SK-N-SH (cell line): ENCODE results near the gene F8. TPM values are rescaled to one million over a fixed set of nuclear protein-coding genes. Genes with fewer than 3 reads are reported as not detected.
"Not testable (repeated sequence)": the region's sequence is repeated elsewhere in the genome, so short reads cannot be mapped to it uniquely, and the experiment has no call there.

ENCODE experiments used
- CTCF ChIA-PET: fragments of 300-600, 350-600 bp; formaldehyde crosslinking; extraction: SDS; loops from one replicate; lab custom pipeline; 2021; lab: Yijun Ruan, JAX
- POLR2A ChIA-PET: fragments of 350-600 bp; sonication (Branson Sonifier 250); formaldehyde crosslinking; extraction: SDS; loops from one replicate; lab custom pipeline; 2020; ENCODE audit warnings: antibody characterized with exemption, inconsistent platforms; lab: Yijun Ruan, JAX
- DNase-seq: peaks from one replicate; pipeline ENCODE4 v3.0.0; 2012
- H2AFZ ChIP-seq: fragments of 200-600 bp; sonication (generic); 2 replicates; pipeline ENCODE4 v1.8.1; 2016; ENCODE audit warnings: antibody characterized with exemption, mild to moderate bottlenecking, low read depth
- H3F3A ChIP-seq: fragments of 200-600 bp; sonication (generic); replicated peaks from 2 replicates; pipeline ENCODE3; 2016; ENCODE audit warnings: antibody characterized with exemption, mild to moderate bottlenecking; ENCODE audit not compliant: insufficient read depth
- H3K27ac ChIP-seq, 2 experiments: fragments of 200-500 bp in 1 of 2; fragments of 200-600 bp in 1 of 2; sonication (Bioruptor generic) in 1 of 2; sonication (generic), shearing (Covaris generic) in 1 of 2; 2 replicates each; pipeline versions ENCODE4 v1.5.1 to v1.6.1; 2014 to 2016; ENCODE audit warnings: low read depth in 2 of 2, inconsistent platforms in 1 of 2, low read length in 1 of 2, mild to moderate bottlenecking in 1 of 2, mixed read lengths in 1 of 2
- H3K27me3 ChIP-seq: fragments of 200-600 bp; sonication (generic), shearing (Covaris generic); 2 replicates; pipeline ENCODE4 v1.6.1; 2016; ENCODE audit warnings: mixed run types; ENCODE audit not compliant: insufficient read depth
- H3K36me3 ChIP-seq, 2 experiments: fragments of 200-500 bp in 1 of 2; fragments of 200-600 bp in 1 of 2; sonication (Bioruptor generic) in 1 of 2; sonication (generic) in 1 of 2; replicated peaks in 1 of 2; 2 replicates each; pipeline versions ENCODE3 to v1.5.1; 2014 to 2016; ENCODE audit warnings: low read length in 1 of 2, mild to moderate bottlenecking in 1 of 2; ENCODE audit not compliant: insufficient read depth in 2 of 2, control insufficient read depth in 1 of 2
- H3K4me1 ChIP-seq, 2 experiments: fragments of 200-500 bp in 1 of 2; fragments of 200-600 bp in 1 of 2; sonication (Bioruptor generic) in 1 of 2; sonication (generic), shearing (Covaris generic) in 1 of 2; 2 replicates each; pipeline versions ENCODE4 v1.5.1 to v1.6.1; 2014 to 2016; ENCODE audit warnings: low read depth in 1 of 2, low read length in 1 of 2, mixed run types in 1 of 2; ENCODE audit not compliant: insufficient read depth in 2 of 2, control insufficient read depth in 1 of 2
- H3K4me2 ChIP-seq: fragments of 200-600 bp; sonication (generic), shearing (Covaris generic); 2 replicates; pipeline ENCODE4 v1.6.1; 2017; ENCODE audit warnings: mixed run types
- H3K4me3 ChIP-seq, 2 experiments: fragments of 200-500 bp in 1 of 2; fragments of 200-600 bp in 1 of 2; sonication (Bioruptor generic) in 1 of 2; sonication (generic), shearing (Covaris generic) in 1 of 2; 2 replicates each; pipeline versions ENCODE4 v1.5.1 to v1.8.1; 2014 to 2016; ENCODE audit warnings: low read depth in 2 of 2, inconsistent platforms in 1 of 2, low read length in 1 of 2, mild to moderate bottlenecking in 1 of 2, mixed read lengths in 1 of 2, moderate library complexity in 1 of 2
- H3K79me2 ChIP-seq: fragments of 200-600 bp; sonication (generic); 2 replicates; pipeline ENCODE4 v1.8.1; 2017; ENCODE audit warnings: mild to moderate bottlenecking; ENCODE audit not compliant: insufficient read depth
- H3K9ac ChIP-seq: fragments of 200-600 bp; sonication (generic); 2 replicates; pipeline ENCODE4 v1.6.1; 2017; ENCODE audit warnings: mixed run types
- H3K9me2 ChIP-seq: fragments of 200-600 bp; sonication (generic); 2 replicates; pipeline ENCODE4 v1.6.1; 2017; ENCODE audit warnings: mixed run types
- H3K9me3 ChIP-seq: fragments of 200-600 bp; sonication (generic); 2 replicates; pipeline ENCODE4 v1.6.1; 2017; ENCODE audit warnings: mixed run types, mild to moderate bottlenecking, moderate library complexity
- H4K20me1 ChIP-seq: fragments of 200-600 bp; sonication (generic); 2 replicates; pipeline ENCODE4 v1.6.1; 2017; ENCODE audit warnings: mild to moderate bottlenecking, mixed run types; ENCODE audit not compliant: insufficient read depth
- ELF1 ChIP-seq: IDR thresholded peaks from 2 replicates; pipeline ENCODE4 v1.4.0; 2012
- RFX5 ChIP-seq: IDR thresholded peaks from 2 replicates; pipeline ENCODE4 v1.6.1; 2012; ENCODE audit warnings: mild to moderate bottlenecking, improper control_type of control experiment, low read length
- TCF12 ChIP-seq: IDR thresholded peaks from 2 replicates; pipeline ENCODE4 v1.4.0; 2012
- TEAD4 ChIP-seq: IDR thresholded peaks from 2 replicates; pipeline ENCODE4 v1.4.0; 2012; ENCODE audit warnings: mild to moderate bottlenecking, borderline replicate concordance; ENCODE audit not compliant: insufficient read depth
- USF1 ChIP-seq: IDR thresholded peaks from 2 replicates; pipeline ENCODE4 v1.4.0; 2012; ENCODE audit warnings: low read depth, borderline replicate concordance
- WGBS: methylation state at CpG from one replicate; pipeline ENCODE4 v1.1.6; 2017; ENCODE audit warnings: low lambda C conversion rate; 5-methylcytosine and 5-hydroxymethylcytosine counted together
- polyA plus RNA-seq, 3 experiments: library from polyadenylated mRNA; depleted of rRNA; stranded (reverse); fragments of >200 nt; gene quantifications; 2 replicates each; pipeline ENCODE4 v1.2.3, GENCODE V29; 2012

Gene F8
- polyA plus RNA-seq, 1 of the 3 experiments (the other 2 are of a cell fraction), result 2.5 TPM

DNA sequence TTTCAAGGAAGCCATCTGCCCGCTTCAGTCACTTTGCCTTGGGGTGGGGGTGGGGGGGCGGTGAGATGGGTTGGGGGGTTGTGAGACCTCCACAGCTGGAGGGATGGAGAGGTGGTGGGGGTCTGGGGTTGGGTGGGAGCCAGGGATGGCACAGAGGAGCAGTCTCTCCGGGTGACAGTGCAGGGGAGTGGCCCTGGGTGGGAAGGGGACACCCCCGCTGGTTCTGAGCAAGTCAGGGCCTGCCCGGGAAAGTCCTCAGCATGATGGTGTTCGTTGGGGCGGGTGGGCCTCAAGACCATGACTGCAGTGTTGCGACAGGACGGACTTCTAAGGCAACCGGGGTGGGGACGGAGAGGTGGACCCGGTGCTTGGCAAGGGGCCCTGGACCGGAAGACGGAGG, 137.0 kb downstream of the F8 start:
- H3K9me3 ChIP-seq, H3F3A ChIP-seq, H3K36me3 ChIP-seq, POLR2A ChIA-PET, H3K4me1 ChIP-seq, H3K4me2 ChIP-seq, H3K27me3 ChIP-seq, H3K9ac ChIP-seq, H2AFZ ChIP-seq, CTCF ChIA-PET, H3K4me3 ChIP-seq, H3K9me2 ChIP-seq, DNase-seq, H3K79me2 ChIP-seq, H3K27ac ChIP-seq, H4K20me1 ChIP-seq: not testable (repeated sequence)
- WGBS, result 23% methylated on average over 3 of the region's 14 CpGs

GRCh38 chrX:154885057-154885456, 137.5 kb downstream of the F8 start:
- H3K9me2 ChIP-seq, POLR2A ChIA-PET, H3K9ac ChIP-seq, H3K79me2 ChIP-seq, H3K36me3 ChIP-seq, H3K27me3 ChIP-seq, H3K4me2 ChIP-seq, H3K27ac ChIP-seq, H3K4me1 ChIP-seq, H2AFZ ChIP-seq, DNase-seq, H4K20me1 ChIP-seq, H3K9me3 ChIP-seq, CTCF ChIA-PET, H3K4me3 ChIP-seq, H3F3A ChIP-seq: not testable (repeated sequence)
- no CpG with 5 or more reads among the region's 33 CpGs for WGBS

GRCh38 chrX:154884069-154884468, 138.5 kb downstream of the F8 start:
- POLR2A ChIA-PET, CTCF ChIA-PET: not testable (repeated sequence)
- no CpG with 5 or more reads among the region's 8 CpGs for WGBS

DNA sequence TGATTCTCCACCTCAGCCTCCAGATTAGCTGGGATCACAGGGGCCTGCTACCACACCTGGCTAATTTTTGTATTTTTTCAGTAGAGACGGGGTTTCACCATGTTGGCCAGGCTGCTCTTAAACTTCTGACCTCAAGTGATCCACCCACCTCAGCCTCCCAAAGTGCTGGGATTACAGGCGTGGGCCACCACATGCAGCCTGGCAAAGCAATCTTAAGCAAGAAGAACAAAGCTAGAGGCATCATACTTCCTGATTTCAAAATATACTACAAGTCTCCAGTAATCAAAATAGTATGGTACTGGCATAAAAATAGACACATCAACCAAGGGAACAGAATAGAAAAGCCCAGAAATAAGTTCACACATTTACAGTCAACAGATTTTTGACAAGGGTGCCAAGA, 149.2 kb downstream of the F8 start:
- no peaks in the 10 kb centered on the region for H3K9me3 ChIP-seq
- no peaks in the 10 kb centered on the region for H4K20me1 ChIP-seq
- H3K27ac ChIP-seq, result no peak overlapping the region
- CTCF ChIA-PET, result interaction anchor here (0.9 kb wide), 1 partner anchor 45 kb away, joined by 3 read pairs; no protein-coding TSS in a partner anchor
- no peaks in the 10 kb centered on the region for H3K9me2 ChIP-seq
- no peaks in the 10 kb centered on the region for H3F3A ChIP-seq
- H3K9ac ChIP-seq, result no peak overlapping the region
- H3K4me2 ChIP-seq, result no peak overlapping the region
- TF ChIP-seq ELF1, result no peak
- no peak for TF ChIP-seq TCF12
- TF ChIP-seq RFX5, result no peak
- TF ChIP-seq USF1, result no peak
- no peak for TF ChIP-seq TEAD4
- no peak for DNase-seq
- no peaks in the 10 kb centered on the region for H3K36me3 ChIP-seq
- H3K27me3 ChIP-seq, result no peaks in the 10 kb centered on the region
- POLR2A ChIA-PET, result no interaction called here
- no peaks in the 10 kb centered on the region for H3K79me2 ChIP-seq
- no peaks in the 10 kb centered on the region for H3K4me1 ChIP-seq
- no peak overlapping the region for H2AFZ ChIP-seq
- no peak overlapping the region for H3K4me3 ChIP-seq
- WGBS, result 24% methylated on average over 2 of the region's 2 CpGs

More at GRCh38 chrX:154884069-154884468, 138.5 kb downstream of the F8 start:
- H3K4me3 ChIP-seq, H3F3A ChIP-seq, H2AFZ ChIP-seq, H3K79me2 ChIP-seq, H3K9ac ChIP-seq, H3K4me2 ChIP-seq, H3K9me2 ChIP-seq, H4K20me1 ChIP-seq, H3K4me1 ChIP-seq, H3K27ac ChIP-seq, DNase-seq, H3K36me3 ChIP-seq, H3K9me3 ChIP-seq, H3K27me3 ChIP-seq: not testable (repeated sequence)

GRCh38 chrX:154868522-154868921, 154.0 kb downstream of the F8 start:
- H4K20me1 ChIP-seq, H3K4me2 ChIP-seq, H3F3A ChIP-seq, CTCF ChIA-PET, H3K4me3 ChIP-seq, DNase-seq, H3K9ac ChIP-seq, H3K4me1 ChIP-seq, H3K79me2 ChIP-seq, H3K9me3 ChIP-seq, H3K36me3 ChIP-seq, H2AFZ ChIP-seq, H3K27ac ChIP-seq, H3K27me3 ChIP-seq, H3K9me2 ChIP-seq: not testable (repeated sequence)
- POLR2A ChIA-PET, result interaction anchor here (0.7 kb wide), 1 partner anchor 66 kb away, joined by 3 read pairs; no protein-coding TSS in a partner anchor
